NOMO-1 treated with DMSO at 0.1 percent for 48 hours (cell line): ENCODE data around the gene FAM193A.
"Not testable (repeated sequence)": the region's sequence is repeated elsewhere in the genome, so short reads cannot be mapped to it uniquely, and the experiment has no call there.

Source experiments
- DNase-seq: peaks from one replicate; lab custom pipeline; 2025; ENCODE audit not compliant: unreplicated experiment; lab: John Stamatoyannopoulos, UW

The FAM193A gene

GRCh38 chr4:2745516-2745915, 209.1 kb downstream of the FAM193A start:
- DNase-seq: no peak

DNA sequence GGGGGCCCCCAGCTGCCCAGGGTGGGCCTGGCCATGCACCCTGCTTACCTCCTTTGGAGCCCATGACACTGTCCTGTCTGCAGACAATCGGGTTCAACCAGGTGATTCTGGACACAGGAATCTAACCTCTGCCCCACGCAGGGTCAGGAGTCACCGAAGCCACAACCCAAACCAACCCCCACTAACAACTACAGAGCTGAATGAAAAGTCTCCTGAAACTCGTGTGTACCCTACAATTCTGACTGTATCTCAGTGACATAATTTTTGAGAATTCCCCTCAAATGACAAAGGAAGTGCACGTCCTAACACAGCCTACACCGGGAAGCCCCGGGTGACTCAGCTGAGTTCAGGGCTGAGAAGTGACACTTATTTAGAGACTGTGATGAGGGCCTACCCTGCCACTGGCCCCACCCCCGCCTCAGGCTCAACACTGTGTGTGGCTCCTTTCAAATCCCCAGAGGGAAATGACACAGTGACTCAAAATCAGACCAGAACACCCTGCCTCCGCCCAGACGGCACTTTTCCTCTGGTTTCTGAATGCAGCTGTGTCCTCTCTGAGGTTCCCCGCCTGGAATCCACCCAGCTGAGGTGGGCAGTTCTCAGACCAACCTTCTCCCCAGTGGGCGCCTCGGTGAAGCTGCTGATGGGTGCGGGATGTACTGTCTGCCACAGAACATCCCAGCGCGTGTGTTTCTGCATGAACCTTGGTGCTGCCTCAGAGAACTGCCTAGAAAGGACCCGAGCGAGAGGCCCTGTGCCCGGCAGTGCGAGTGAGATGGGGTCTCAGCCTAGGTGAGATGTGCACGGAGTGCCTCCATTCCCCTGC, 209.7 kb downstream of the FAM193A start:
- DNase-seq: peak; percentile 17

DNA sequence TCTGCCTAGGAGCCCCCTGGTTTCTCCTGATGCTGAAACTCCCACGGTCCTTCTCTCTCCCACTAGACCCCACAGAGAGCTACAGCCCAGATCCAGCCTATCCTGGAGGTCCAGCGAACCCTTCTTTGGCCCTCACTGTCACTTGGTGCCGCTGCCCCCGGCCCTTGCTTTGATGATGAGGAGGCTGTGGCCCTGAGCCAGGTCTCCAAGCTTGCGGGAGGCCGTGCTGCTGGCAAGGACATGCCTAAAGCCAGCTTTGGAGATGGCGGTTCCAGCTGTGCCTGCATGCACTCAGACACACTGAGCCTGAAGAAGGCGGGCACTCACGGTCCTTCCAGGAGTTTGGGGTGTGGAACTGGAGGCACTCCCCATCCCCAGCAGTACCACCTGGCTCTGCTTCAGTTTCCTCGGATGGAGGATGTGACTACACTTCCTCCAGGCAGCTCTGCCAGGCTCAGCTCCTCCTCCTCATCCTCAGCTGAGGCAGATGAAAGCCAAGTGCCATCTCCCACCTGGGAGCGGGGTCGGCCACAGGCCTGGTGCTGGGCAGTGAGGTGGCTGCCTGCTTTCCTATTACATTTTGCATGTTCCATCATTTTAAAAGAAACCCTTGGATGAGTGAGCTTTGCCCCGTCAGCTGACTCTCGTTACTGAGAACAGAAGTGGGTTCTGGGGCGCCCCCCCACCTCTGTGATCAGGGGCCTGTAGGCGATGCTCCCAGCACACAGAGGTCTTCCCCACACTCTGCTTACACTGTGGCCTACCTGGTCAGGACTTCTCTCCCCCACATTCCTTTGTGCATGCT, 210.6 kb downstream of the FAM193A start:
- DNase-seq: no peak

DNA sequence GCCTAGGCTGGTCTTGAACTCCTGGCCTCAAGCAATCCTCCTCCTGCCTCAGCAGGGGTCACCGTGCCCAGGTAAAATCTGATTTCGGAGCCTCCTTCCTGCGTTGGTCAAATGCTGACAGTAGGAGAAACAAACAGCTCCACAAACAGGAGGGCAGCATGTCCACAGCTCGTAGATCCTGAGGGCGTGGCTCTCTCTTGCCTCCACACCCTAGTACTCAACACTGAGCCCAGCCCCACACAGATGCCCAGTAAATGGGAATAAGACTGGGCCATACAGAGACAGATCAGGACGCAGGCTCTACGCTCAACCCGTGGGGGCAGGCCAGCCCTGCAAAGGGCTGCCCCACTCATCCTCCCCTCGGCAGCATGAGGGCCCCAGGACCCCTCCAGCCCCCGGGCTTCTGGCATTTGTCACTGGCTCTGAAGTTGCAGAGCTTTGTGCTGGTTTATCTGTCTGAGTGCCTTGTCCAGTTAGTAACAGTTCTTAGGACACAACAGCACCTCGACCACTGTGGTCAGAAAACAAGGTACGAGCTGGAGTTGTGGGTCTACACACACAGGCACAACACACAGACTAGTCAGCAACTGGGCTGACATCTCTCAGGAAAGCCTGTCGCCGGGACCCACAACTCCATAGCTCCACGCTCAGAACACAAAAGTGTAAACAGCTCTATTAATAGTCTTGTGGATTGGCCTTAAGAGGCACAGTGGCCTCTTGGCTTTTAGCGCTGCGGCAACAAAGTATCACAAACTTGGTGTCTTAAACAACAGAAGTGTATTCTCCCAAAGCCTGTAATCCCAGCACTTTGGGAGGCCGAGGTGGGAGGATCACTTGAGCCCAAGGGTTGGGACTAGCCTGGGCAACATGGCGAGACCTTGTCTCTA, 214.5 kb downstream of the FAM193A start:
- no peak for DNase-seq

GRCh38 chr4:2753436-2753835, 217.0 kb downstream of the FAM193A start:
- DNase-seq: no peak

GRCh38 chr4:2754848-2755819, 218.7 kb downstream of the FAM193A start:
- no peak for DNase-seq

DNA sequence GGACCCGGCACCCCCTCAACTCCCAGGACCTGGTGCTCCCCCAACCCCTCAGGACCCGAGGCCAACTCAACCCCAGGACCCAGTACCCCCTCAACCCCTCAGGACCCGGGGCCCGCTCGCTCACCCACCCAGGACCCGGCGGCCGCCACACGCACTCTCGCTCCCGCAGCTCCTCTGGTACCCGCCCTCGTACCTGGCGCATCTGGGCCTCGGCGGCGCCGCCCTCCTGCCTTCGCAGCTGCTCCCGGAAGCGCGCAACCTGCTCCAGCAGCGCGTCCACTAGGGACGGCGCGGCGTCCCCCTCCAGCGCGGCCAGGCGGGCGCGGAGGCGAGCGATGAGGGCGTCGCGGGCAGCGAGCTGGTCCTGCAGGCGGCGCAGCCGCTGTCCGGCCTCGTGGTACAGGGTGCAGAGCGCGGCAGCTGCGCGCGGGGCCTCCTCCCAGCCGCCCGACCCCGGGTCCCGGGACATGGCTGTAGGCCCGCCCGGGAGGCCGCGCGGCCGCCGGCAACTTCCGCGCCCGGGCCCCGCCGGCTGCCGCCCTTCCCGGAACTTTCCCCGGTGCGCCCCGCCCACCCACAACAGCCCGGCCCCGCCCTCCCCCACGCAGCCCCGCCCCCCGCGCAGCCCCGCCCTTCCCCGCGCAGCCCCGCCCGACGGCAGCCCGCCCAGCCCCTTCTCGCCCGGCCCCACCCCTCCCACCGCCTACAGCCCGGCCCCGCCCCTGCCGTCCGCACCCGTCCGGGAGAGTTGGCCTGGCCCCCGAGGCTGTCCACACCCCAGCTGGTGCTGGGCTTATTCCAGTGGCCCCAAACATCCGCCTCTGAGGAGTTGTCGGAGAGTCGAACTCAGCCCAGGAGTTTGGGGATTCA, 219.6 kb downstream of the FAM193A start, which contains the start of gene TNIP2:
Gene TNIP2, minus strand, starts transcription at position 516 of the 870 bp plus-strand sequence. Its CDS starts 47 bp downstream, at position 469.
- peak; percentile 61 for DNase-seq

GRCh38 chr4:2756691-2757350, 220.4 kb downstream of the FAM193A start:
- no peak for DNase-seq

DNA sequence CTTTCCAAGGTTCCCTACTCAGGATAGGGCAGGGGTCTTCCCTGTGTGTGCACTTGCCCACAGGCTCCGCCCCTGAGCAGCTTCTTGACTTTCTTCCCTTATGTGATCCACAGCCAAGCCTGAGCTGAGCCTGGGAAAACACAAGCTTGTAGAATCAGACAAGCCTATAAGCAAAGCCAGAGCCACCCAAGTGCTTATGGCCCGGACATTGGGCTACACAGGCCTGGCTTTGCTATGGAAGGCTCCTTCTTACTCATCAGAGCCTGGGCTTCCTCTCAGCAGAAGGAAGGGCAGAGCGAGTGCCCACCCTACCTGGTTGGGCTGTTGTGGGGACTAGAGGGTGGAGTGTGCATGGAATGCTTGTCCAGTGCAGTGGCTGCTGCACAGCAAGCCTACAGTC, 221.0 kb downstream of the FAM193A start:
- no peak for DNase-seq

- no peak for DNase-seq
Measured at GRCh38 chr4:2761035-2761923, 224.8 kb downstream of the FAM193A start.

DNA sequence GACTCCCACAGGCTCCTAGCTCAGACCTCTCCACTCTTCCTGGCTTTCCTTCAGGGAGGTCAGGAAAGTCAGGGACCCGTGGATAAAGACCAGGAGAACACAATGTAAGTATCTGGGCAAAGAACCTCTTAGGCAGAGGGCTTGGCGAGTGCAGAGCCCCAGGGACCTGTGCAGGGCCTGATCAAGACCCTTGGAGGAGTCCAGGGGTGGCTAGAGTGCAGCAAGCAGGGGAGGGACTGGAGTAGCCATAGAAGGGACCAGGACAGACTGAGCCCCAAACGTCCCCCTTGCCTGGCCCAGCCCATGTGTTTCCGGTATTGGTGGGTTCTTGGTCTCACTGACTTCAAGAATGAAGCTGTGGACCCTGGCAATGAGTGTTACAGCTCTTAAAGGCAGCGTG, 225.6 kb downstream of the FAM193A start:
- DNase-seq: no peak

DNA sequence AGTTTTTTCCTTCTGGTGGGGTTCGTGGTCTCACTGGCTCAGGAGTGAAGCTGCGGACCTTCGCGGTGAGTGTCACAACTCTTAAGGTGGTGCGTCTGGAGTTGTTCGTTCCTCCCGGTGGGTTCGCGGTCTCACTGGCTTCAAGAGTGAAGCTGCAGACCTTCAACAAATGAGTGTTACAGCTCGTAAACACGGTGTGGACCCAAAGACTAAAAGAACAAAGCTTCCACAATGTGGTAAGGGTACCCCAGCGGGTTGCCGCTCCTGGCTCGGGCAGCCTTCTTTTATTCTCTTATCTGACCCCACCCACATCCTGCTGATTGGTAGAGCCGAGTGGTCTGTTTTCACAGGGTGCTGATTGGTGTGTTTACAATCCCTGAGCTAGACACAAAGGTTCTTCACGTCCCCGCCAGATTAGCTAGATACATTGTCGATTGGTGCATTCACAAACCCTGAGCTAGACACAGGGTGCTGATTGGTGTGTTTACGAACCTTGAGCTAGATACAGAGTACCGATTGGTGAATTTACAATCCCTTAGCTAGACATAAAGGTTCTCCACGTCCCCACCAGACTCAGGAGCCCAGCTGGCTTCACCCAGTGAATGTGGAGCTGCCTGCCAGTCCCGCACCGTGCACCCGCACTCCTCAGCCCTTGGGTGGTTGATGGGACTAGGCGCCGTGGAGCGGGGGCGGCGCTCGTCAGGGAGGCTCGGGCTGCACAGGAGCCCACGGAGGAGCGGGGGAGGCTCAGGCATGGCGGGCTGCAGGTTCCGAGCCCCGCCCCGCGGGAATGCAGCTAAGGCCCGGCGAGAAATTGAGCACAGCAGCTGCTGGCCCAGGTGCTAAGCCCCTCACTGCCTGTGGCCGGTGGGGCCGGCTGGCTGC, 226.3 kb downstream of the FAM193A start:
- not testable (repeated sequence) for DNase-seq

DNA sequence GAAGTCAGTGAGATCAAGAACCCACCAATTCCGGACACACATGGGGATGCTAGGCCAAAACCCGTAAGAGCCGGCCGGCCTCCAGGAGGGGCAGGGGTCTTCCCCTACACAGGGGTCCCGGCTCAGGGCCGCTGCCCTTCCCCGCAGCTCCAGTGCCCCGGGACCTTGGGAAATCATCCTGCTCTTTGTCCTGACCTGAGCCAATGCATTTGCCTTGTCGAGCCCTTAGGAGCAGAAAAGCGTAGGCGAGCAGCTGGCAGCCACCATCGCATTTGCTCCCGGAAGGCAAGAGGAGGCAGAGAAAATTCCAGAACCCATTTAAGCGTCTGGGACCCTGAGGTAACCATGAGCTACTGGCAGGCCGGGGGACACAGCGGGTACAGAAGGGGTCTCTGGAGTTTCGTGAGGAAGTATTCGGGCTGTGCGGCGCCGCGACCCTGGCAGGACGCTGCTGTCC, 227.1 kb downstream of the FAM193A start:
- DNase-seq: no peak

- no peak for DNase-seq
Measured at GRCh38 chr4:2765832-2766526, 229.5 kb downstream of the FAM193A start.

GRCh38 chr4:2767046-2767704, 230.7 kb downstream of the FAM193A start:
- no peak for DNase-seq
